Esophagus muscularis mucosa (tissue), 4 donors: ENCODE measurements around the gene SMIM33. TPM values are rescaled to one million over a fixed set of nuclear protein-coding genes. Genes with fewer than 3 reads are reported as not detected.

ENCODE experiments used
- DNase-seq: peaks from one replicate; pipeline ENCODE4 v3.0.0-alpha.2; 2017; ENCODE audit errors: extremely low spot score
- H3K27ac ChIP-seq, 4 donors: fragments of 200-600 bp; sonication (generic); replicated peaks in 1 of 4; 1 replicate in 3 of 4; 2 replicates in 1 of 4; pipeline ENCODE4 v1.5.1; 2016 to 2019; ENCODE audit warnings: mild to moderate bottlenecking in 1 of 4
- H3K27me3 ChIP-seq, 4 donors: fragments of 200-600 bp; sonication (generic); one replicate each; pipeline versions ENCODE4 v1.5.1 to v1.6.0; 2016 to 2019
- H3K36me3 ChIP-seq, 4 donors: fragments of 200-600 bp; sonication (generic); one replicate each; pipeline ENCODE4 v1.5.1; 2016 to 2019
- H3K4me1 ChIP-seq, 4 donors: fragments of 200-600 bp; sonication (generic); one replicate each; pipeline ENCODE4 v1.5.1; 2016 to 2019
- H3K4me3 ChIP-seq, 4 donors: fragments of 200-600 bp; sonication (generic); 1 replicate in 2 of 4; 2 replicates in 2 of 4; pipeline ENCODE4 v1.5.1; 2016 to 2019; ENCODE audit warnings: mild to moderate bottlenecking in 4 of 4, moderate library complexity in 1 of 4
- H3K9me3 ChIP-seq, 4 donors: fragments of 200-600 bp; sonication (generic); 1 replicate in 3 of 4; 2 replicates in 1 of 4; pipeline ENCODE4 v1.5.1; 2016 to 2019
- CTCF ChIP-seq, 3 experiments: fragments of 200-600 bp in 2 of 3; fragments of 450-650 bp in 1 of 3; sonication (generic) in 2 of 3; IDR thresholded peaks; one replicate each; pipeline ENCODE4 v1.5.1; 2017 to 2019; ENCODE audit warnings: antibody characterized with exemption in 3 of 3, mild to moderate bottlenecking in 2 of 3, moderate library complexity in 1 of 3
- EP300 ChIP-seq: sonication (generic); formaldehyde crosslinking; IDR thresholded peaks from one replicate; pipeline ENCODE4 v1.6.1; 2017; ENCODE audit warnings: antibody characterized with exemption
- POLR2A ChIP-seq: fragments of 450-650 bp; IDR thresholded peaks from one replicate; pipeline ENCODE4 v1.6.1; 2017; ENCODE audit warnings: antibody characterized with exemption, moderate library complexity, mild to moderate bottlenecking, low read depth
- POLR2AphosphoS5 ChIP-seq, 2 donors: sonication (generic); formaldehyde crosslinking; IDR thresholded peaks; one replicate each; pipeline ENCODE4 v1.6.1; 2017; ENCODE audit warnings: antibody characterized with exemption in 2 of 2
- WGBS: methylation state at CpG from one replicate; pipeline ENCODE4 v1.1.5; 2018; 5-methylcytosine and 5-hydroxymethylcytosine counted together
- intact Hi-C: fragments of 100-400 bp; cut with DNase I; formaldehyde crosslinking; loops from one replicate; pipeline ENCODE4 v1.15.1; 2023
- total RNA-seq, 4 donors: library from RNA; depleted of rRNA; stranded (reverse); fragments of >200 nt; gene quantifications; one replicate each; pipeline versions ENCODE4 v1.1.0 to v1.2.1, GENCODE V29; 2016

Gene SMIM33
- total RNA-seq, 4 donors from 2014 or later = not detected

GRCh38 chr5:139460455-139460854 is 10.3 kb upstream of the SMIM33 start:
- 77% methylated on average over 1 of the region's 1 CpG for WGBS
- Histone ChIP-seq H3K36me3 (peaks cover 0 to 20% (median 0%) of the 10 kb centered on the region in 4 donors), H3K4me1 (peaks cover 0 to 4% (median 1%) of the 10 kb centered on the region in 4 donors), H3K4me3 (peak overlapping the region in 3 of 4 donors; percentile 38 to 50 (median 40)), H3K9me3 (no peaks in the 10 kb centered on the region), H3K27ac (peak overlapping the region; percentile 5 to 78 (median 60)), H3K27me3 (no peaks in the 10 kb centered on the region)
- DNase-seq = no peak
- TF ChIP-seq POLR2A (no peak), EP300 (no peak), CTCF (IDR thresholded peaks at IDR 0.05) (no peak), POLR2AphosphoS5 (IDR thresholded peaks at IDR 0.05) (no peak)
- intact Hi-C loops = no loop called here

GRCh38 chr5:139461176-139461575 is 9.6 kb upstream of the SMIM33 start:
- DNase-seq = no peak
- Histone ChIP-seq H3K4me3 (peak overlapping the region; percentile 38 to 50 (median 39)), H3K27ac (peak overlapping the region; percentile 37 to 78 (median 62)), H3K36me3 (peaks cover 0 to 18% (median 0%) of the 10 kb centered on the region in 4 donors), H3K27me3 (no peaks in the 10 kb centered on the region), H3K4me1 (peaks cover 0 to 4% (median 1%) of the 10 kb centered on the region in 4 donors), H3K9me3 (no peaks in the 10 kb centered on the region)
- TF ChIP-seq POLR2A = no peak
- no peak for TF ChIP-seq EP300
- no peak for TF ChIP-seq CTCF (IDR thresholded peaks at IDR 0.05)
- TF ChIP-seq POLR2AphosphoS5 (IDR thresholded peaks at IDR 0.05) = no peak
- intact Hi-C loops = no loop called here
- WGBS = 74% methylated on average over 7 of the region's 7 CpGs

- Histone ChIP-seq H3K4me3 (peak overlapping the region; percentile 38 to 50 (median 39)), H3K9me3 (no peaks in the 10 kb centered on the region), H3K36me3 (peaks cover 0 to 14% (median 0%) of the 10 kb centered on the region in 4 donors), H3K27me3 (no peaks in the 10 kb centered on the region), H3K27ac (peak overlapping the region; percentile 37 to 78 (median 62)), H3K4me1 (peaks cover 0 to 4% (median 1%) of the 10 kb centered on the region in 4 donors)
- peak; percentile 27 to 69 for TF ChIP-seq POLR2AphosphoS5 (IDR thresholded peaks at IDR 0.05)
- TF ChIP-seq EP300 = no peak
- no peak for TF ChIP-seq CTCF (IDR thresholded peaks at IDR 0.05)
- TF ChIP-seq POLR2A = no peak
- intact Hi-C loops = no loop called here
- DNase-seq = no peak
- 84% methylated on average over 2 of the region's 5 CpGs for WGBS
These were observed 9.1 kb upstream of the SMIM33 start for GRCh38 chr5:139461698-139462097.

- H3K4me1 ChIP-seq = peaks cover 0 to 4% (median 1%) of the 10 kb centered on the region in 4 donors
- H3K27ac ChIP-seq = peak within 1 kb of the TSS; percentile 37 to 78 (median 62)
- H3K36me3 ChIP-seq = peaks cover 0 to 3% (median 0%) of the 10 kb centered on the region in 4 donors
- 81% methylated on average over 8 of the region's 10 CpGs for WGBS
- H3K9me3 ChIP-seq = no peaks in the 10 kb centered on the region
- no peaks in the 10 kb centered on the region for H3K27me3 ChIP-seq
- DNase-seq = no peak
- intact Hi-C loops = no loop called here
- TF ChIP-seq CTCF (IDR thresholded peaks at IDR 0.05) = no peak
- no peak for TF ChIP-seq EP300
- no peak for TF ChIP-seq POLR2AphosphoS5 (IDR thresholded peaks at IDR 0.05)
- no peak for TF ChIP-seq POLR2A
- H3K4me3 ChIP-seq = peak within 1 kb of the TSS; percentile 38 to 50 (median 39)
These were observed 8.1 kb upstream of the SMIM33 start, which contains the start of gene ECSCR for GRCh38 chr5:139462586-139463276. TSS of gene ECSCR (minus strand) at chr5:139462743. CDS start at chr5:139462670, 73 bp downstream.
